UCSD-AML1 (cell line): ENCODE data around the gene CCDC88A.
"Not testable (repeated sequence)": the region's sequence is repeated elsewhere in the genome, so short reads cannot be mapped to it uniquely, and the experiment has no call there.

ENCODE experiments used
- DNase-seq: peaks from one replicate; lab custom pipeline; 2025; ENCODE audit not compliant: unreplicated experiment; lab: John Stamatoyannopoulos, UW

CCDC88A gene

DNA sequence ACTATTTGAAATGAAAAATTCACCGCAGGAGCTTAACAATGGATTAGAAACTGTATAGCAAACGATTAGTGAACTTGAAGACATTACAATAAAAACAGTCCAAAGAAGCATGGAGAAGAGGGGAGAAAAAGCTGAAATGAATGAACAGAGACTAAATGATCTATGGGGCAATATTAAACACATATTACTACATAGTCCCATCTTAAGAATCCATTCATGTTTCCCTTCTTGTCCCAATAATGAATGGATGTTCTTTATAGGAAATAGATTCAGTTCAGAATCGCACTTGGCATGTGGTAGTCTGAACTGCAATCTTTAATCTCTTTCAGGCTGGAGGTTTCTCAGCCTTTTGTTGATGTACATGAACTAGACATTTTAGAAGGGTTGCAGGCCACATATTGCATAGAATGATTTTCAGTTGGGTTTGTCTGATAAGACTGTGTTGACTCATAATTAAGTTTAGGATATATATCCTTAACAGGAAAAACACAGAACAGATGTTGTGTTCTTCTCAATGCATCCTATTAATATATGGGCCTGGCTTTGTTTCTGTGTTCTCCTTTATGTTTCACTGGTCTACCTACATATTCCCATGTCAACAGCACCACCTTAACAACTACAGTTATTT lies 27.9 kb downstream of the CCDC88A start:
- DNase-seq = no peak

- DNase-seq = no peak
Observed at GRCh38 chr2:55391155-55391554, 28.5 kb downstream of the CCDC88A start.

DNA sequence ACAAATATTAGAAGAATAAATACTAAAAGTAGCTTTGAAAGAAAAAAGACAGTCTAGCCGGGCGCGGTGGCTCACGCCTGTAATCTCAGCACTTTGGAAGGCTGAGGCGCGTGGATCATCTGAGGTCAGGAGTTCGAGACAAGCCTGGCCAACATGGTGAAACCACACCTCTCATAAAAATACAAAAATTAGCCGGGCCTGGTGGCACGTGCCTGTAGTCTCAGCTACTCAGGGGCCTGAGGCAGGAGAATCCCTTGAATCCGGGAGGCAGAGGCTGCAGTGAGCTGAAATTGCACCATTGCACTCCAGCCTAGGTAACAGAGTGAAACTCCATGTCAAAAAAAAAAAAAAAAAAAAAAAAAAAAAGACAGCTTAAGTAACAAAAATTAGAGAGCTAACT lies 34.1 kb downstream of the CCDC88A start:
- DNase-seq = not testable (repeated sequence)

- no peak for DNase-seq
Observed at GRCh38 chr2:55384786-55385185, 34.9 kb downstream of the CCDC88A start.

GRCh38 chr2:55371376-55371775 lies 48.3 kb downstream of the CCDC88A start:
- DNase-seq = no peak

- no peak for DNase-seq
Observed at GRCh38 chr2:55370208-55370607, 49.4 kb downstream of the CCDC88A start.

GRCh38 chr2:55365303-55365702 lies 54.4 kb downstream of the CCDC88A start:
- no peak for DNase-seq

DNA sequence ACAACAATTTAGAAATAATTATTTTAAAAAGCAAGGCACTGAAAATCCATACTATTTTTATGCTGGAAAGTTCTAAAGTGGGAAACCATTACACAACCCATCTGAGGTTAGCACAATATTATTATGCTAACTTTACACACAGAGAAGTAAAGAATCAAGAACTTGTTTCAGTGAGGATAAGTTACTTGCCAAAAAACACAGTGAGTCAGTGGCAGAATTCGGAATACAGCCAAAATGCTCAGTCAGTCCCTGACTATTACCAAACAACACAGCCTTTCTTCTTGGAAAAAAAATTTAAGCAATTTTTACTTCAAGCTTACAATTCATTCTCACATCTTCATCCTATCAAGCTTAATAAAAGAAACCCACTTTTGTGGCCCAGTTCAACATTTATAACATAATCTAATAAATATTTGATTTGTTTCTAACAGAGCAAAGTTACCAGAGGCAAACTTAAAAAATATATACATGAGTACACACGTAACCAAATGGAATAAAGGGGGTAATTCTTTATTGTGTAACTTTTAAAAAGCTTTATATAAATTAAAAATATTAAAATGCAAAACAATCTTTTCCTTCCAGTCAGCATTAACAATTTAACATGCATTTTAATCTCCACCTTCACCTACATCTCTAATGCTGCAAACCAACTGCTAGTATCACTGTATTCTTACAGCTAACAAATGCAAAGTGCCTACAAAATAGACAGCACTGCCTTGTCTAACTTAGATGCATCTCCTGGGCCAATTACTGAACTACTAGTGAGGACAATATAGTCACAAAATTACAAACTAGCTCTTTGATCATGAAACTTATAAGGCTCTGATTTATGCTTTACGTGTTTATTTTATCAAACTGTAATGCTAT lies 55.2 kb downstream of the CCDC88A start:
- no peak for DNase-seq

GRCh38 chr2:55363636-55364035 lies 56.0 kb downstream of the CCDC88A start:
- DNase-seq = no peak

GRCh38 chr2:55361465-55362189 lies 58.0 kb downstream of the CCDC88A start:
- DNase-seq = no peak

DNA sequence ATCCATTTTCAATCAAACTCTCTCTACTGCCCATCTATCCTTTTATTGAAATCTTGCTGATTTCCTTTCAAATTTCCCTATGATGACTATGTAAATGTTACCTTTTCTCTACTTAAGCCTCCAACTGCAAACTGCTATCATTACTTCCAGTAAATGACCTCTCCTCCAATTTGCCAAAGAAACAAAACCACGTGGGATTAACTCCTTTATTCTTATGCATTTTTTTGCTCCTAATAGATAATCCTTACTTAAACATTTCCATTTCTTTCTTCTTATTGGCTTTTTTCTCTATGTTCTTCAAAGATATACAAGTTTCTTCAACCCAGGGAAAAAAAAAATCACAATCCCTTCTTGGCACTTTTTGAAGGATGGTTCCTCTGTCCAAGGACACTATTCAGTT lies 61.2 kb downstream of the CCDC88A start:
- no peak for DNase-seq

DNA sequence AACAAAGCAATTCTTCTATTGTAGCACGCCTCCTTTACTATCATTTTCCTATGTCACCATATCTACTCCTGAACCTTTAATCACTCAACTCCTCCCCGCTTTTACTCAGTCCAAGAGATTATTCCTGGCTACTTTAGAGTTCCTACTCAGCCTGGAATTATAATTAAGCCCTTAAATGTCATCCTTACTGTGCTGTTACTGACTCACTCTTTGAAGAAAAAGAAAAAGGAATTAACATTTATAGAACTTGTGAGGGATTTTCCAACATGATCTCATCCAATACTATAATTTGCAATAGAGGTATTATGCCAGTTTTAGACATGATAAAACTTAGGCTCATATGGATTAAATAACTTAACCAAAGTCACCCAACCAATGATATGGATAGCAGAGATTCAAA lies 61.7 kb downstream of the CCDC88A start:
- DNase-seq = no peak

- DNase-seq = no peak
Observed at GRCh38 chr2:55357164-55357563, 62.5 kb downstream of the CCDC88A start.

GRCh38 chr2:55356136-55356535 lies 63.5 kb downstream of the CCDC88A start:
- not testable (repeated sequence) for DNase-seq

DNA sequence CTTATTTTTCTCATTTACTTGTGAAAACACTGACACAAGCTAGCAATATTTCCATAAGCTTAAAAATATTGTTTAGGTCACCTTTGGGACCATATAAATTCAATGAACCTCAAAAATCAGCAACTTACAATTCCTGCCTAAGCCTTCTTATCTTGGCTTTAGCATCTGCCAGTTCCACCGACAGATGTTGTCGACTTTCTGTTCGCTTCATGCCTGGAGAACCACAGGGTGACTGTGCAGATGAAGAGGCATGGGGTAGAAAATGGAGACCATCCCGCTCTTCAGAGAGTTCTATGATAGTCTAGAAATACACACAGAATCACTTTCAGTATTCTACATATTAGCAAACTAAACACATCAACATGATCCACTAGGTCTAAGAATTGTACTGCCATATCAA lies 64.2 kb downstream of the CCDC88A start:
- DNase-seq = no peak

- DNase-seq = no peak
Observed at GRCh38 chr2:55351672-55352071, 68.0 kb downstream of the CCDC88A start.

DNA sequence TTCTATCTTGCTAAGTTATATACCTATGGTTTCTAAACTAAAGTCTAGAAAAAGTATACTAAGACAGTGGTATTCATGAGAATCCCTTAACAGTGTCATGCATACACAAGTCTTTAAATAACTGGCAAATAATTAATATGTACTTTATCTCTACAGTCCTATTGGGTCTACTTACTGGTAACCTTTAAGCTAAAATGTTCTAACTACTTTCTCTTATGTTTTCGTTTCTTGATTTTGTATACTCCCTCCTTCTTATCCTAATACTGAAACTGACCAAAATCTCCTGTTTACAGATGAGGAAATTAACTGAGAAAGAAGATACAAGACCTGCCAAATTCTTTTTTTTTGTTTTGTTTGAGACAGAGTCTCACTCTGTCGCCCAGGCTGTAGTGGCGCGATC lies 74.6 kb downstream of the CCDC88A start:
- no peak for DNase-seq

GRCh38 chr2:55338268-55338667 lies 81.4 kb downstream of the CCDC88A start:
- no peak for DNase-seq

DNA sequence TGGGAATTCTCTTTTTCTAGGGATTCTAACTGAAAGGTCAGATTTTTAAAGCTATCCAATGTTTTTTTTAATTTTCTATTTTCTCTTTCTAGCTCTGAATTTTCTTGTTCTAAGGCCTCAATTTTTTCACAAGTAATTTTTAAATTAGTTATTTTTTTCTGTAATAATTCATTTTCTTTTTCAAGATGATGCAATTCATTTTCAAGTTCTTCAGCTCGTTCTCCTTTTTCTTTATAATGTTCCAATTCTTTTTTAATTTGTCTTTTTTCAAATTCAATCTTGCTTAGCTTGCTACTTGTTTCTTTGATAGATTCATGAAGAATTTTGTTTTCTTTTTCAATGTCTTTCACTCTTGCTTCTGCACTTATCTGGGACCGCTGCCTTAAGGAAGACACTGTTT lies 84.9 kb downstream of the CCDC88A start:
- no peak for DNase-seq

DNA sequence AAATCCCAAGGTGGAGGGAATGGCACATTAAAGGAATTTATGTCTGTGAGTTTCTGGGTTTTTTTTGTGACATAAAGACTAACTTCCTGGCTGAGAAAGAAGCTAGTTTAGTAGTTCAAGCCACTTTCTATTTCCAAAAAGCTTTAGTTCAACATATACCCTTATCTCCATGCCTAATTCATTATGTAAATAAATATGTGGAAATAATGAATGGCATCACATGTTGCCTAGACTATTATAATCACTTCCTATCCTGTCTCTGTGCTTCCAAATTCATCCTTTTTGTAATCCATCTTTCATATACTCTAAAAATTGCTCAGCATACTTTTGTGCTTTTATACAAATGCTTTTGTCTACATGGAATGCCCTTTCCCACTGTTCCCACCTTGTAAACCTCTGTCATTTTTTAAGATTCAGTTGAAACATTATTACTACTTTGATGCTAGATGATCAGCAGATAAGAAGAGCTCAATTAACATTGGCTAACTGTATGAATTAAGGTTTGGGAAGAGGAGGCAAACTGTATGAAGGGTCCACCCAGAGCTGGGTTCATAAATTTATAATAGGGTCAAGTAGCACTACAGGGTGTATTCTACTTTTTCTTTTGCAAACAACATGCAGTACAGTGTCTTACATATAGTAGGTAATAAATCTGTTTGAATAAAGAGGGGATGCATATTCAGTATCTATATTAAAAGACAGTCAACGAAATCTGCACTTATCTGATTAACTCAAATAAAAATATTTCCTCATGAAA lies 88.9 kb downstream of the CCDC88A start:
- no peak for DNase-seq
